Raji (cell line): ENCODE data around the gene SERTM1.

Experiments used
- POLR2A ChIP-seq: IDR thresholded peaks from 2 replicates; pipeline ENCODE4 v1.6.1; 2011; ENCODE audit warnings: low read depth, low read length, control low read depth; ENCODE audit not compliant: insufficient read depth

Gene SERTM1

GRCh38 chr13:36745436-36745835, 71.6 kb downstream of the SERTM1 start:
- no peak for TF ChIP-seq POLR2A

- no peak for TF ChIP-seq POLR2A
These were observed 72.2 kb downstream of the SERTM1 start for GRCh38 chr13:36746051-36746450.
